C4-2B (cell line): Measurements from ENCODE around the gene TLR4.

Experiments used
- ZFX ChIP-seq: fragments of 450-650 bp; IDR thresholded peaks from 2 replicates; pipeline ENCODE4 v1.6.1; 2017
- TF ChIP-seq, protein P1 (sequence below): fragments of 450-650 bp; conservative IDR thresholded peaks from 2 replicates; pipeline ENCODE4 v1.5.1; 2017; ENCODE audit warnings: mild to moderate bottlenecking

DNA sequence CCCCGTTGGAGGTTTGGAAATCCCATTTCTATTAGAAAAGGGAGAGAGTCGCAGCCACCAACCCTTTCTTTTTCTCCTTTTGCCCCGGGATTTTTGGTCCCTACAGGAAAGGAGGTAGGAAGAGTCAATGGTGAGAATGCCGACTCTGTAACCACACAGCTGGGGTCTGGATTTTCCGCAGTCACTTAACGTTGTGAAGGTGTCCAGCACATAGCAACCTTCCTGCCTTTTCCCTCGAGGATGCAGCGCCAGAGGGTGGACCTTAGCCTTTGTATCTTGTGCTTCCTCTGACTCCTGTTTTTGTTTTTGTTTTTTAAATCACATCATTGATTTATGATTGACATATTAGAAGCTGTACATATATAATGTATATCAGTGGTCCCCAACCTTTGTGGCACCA, 41.4 kb downstream of the TLR4 start:
- TF ChIP-seq, protein P1, sequence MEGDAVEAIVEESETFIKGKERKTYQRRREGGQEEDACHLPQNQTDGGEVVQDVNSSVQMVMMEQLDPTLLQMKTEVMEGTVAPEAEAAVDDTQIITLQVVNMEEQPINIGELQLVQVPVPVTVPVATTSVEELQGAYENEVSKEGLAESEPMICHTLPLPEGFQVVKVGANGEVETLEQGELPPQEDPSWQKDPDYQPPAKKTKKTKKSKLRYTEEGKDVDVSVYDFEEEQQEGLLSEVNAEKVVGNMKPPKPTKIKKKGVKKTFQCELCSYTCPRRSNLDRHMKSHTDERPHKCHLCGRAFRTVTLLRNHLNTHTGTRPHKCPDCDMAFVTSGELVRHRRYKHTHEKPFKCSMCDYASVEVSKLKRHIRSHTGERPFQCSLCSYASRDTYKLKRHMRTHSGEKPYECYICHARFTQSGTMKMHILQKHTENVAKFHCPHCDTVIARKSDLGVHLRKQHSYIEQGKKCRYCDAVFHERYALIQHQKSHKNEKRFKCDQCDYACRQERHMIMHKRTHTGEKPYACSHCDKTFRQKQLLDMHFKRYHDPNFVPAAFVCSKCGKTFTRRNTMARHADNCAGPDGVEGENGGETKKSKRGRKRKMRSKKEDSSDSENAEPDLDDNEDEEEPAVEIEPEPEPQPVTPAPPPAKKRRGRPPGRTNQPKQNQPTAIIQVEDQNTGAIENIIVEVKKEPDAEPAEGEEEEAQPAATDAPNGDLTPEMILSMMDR = no peak
- no peak for TF ChIP-seq ZFX
